ENCODE data around the gene CATSPERB. TPM values are rescaled to one million over a fixed set of nuclear protein-coding genes. Genes with fewer than 3 reads are reported as not detected.

CATSPERB gene
- total RNA-seq, 2 experiments from 2014 or later: 5.3 to 7.1 TPM

DNA sequence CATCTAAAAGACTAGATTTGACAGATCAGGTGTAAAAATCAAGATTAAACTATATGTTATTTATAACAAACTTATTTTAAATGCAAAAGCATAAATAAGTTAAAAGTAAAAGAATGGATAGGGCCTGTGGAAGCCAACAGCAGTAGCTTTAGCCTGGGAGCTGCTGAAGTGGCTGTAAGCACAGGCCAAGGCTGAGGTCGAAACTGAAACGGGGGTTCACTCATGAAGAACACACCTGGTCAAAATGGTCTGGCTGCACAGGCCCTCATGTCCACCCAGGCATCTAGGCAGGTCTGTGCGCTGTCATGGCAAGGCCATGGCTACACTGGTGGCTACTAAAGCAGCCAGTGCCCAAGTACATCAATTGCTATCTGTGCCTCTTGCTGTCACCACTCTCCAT is 23.1 kb downstream of the CATSPERB start:
- ATAC-seq (ENCODE audit: poor library complexity) (no peak), DNase-seq (no peak)
- ChIA-PET POLR2A (no interaction called here), CTCF (no interaction called here)
- H3K4me3 ChIP-seq (ENCODE audit: low read length): no peak overlapping the region
- H3K27ac ChIP-seq (ENCODE audit: low read depth in 1 of 2, low read length in 2 of 2): no peak overlapping the region
- H3K36me3 ChIP-seq (ENCODE audit: insufficient read depth, low read length): no peaks in the 10 kb centered on the region
- Mint-ChIP-seq H3K27me3 (no peaks in the 10 kb centered on the region), H3K4me1 (ENCODE audit: low read depth) (no peaks in the 10 kb centered on the region), H3K36me3 (ENCODE audit: low read depth) (no peaks in the 10 kb centered on the region), H3K27ac (no peak overlapping the region), H3K4me3 (no peak overlapping the region), H3K9me3 (no peaks in the 10 kb centered on the region)
- intact Hi-C loops (cut with DNase I, micrococcal nuclease): no loop called here
- H3K9me3 ChIP-seq (ENCODE audit: control insufficient read depth in 1 of 2, insufficient read depth in 1 of 2, low read length in 2 of 2): peaks cover 0 to 6% of the 10 kb centered on the region in 2 experiments
- H3K4me1 ChIP-seq (ENCODE audit: insufficient read depth, low read length): no peaks in the 10 kb centered on the region
- no peaks in the 10 kb centered on the region for H3K27me3 ChIP-seq (ENCODE audit: control insufficient read depth in 1 of 2, insufficient read depth in 2 of 2, low read length in 2 of 2)
- TF ChIP-seq, protein P1, sequence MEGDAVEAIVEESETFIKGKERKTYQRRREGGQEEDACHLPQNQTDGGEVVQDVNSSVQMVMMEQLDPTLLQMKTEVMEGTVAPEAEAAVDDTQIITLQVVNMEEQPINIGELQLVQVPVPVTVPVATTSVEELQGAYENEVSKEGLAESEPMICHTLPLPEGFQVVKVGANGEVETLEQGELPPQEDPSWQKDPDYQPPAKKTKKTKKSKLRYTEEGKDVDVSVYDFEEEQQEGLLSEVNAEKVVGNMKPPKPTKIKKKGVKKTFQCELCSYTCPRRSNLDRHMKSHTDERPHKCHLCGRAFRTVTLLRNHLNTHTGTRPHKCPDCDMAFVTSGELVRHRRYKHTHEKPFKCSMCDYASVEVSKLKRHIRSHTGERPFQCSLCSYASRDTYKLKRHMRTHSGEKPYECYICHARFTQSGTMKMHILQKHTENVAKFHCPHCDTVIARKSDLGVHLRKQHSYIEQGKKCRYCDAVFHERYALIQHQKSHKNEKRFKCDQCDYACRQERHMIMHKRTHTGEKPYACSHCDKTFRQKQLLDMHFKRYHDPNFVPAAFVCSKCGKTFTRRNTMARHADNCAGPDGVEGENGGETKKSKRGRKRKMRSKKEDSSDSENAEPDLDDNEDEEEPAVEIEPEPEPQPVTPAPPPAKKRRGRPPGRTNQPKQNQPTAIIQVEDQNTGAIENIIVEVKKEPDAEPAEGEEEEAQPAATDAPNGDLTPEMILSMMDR (IDR thresholded peaks at IDR 0.05): no peak

DNA sequence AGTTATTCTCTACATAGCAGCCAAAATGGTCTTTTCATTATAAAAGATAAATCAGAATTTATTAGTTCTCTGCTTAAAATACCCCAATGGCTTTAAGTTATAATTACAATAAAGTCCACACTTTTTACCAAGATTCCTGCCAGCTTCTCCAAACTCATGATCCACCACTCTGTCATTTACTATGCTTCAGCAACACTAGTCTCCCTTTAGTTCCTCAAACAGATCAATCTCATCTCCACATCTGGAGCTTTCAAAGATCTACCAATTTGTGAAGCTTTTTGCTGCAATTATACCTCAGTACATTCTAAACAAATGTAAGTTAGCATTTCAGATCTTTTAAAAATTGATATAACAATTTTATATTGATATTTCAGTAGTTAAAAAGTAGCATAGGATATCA is 24.9 kb downstream of the CATSPERB start:
- TF ChIP-seq, protein P1 (IDR thresholded peaks at IDR 0.05): no peak
- H3K27ac ChIP-seq (ENCODE audit: low read depth in 1 of 2, low read length in 2 of 2): no peak overlapping the region
- ChIA-PET CTCF (interaction anchor here (1.1 kb wide), 1 partner anchor 15 kb away, joined by 3 read pairs; no protein-coding TSS in a partner anchor), POLR2A (no interaction called here)
- intact Hi-C loops (cut with DNase I, micrococcal nuclease): no loop called here
- ATAC-seq (ENCODE audit: poor library complexity) (no peak), DNase-seq (no peak)
- H3K27me3 ChIP-seq (ENCODE audit: control insufficient read depth in 1 of 2, insufficient read depth in 2 of 2, low read length in 2 of 2): no peaks in the 10 kb centered on the region
- no peak overlapping the region for H3K4me3 ChIP-seq (ENCODE audit: low read length)
- H3K36me3 Mint-ChIP-seq (ENCODE audit: low read depth): no peaks in the 10 kb centered on the region
- no peaks in the 10 kb centered on the region for H3K4me1 ChIP-seq (ENCODE audit: insufficient read depth, low read length)
- no peaks in the 10 kb centered on the region for H3K27me3 Mint-ChIP-seq
- no peak overlapping the region for H3K4me3 Mint-ChIP-seq
- peaks cover 0 to 6% of the 10 kb centered on the region in 2 experiments for H3K9me3 ChIP-seq (ENCODE audit: control insufficient read depth in 1 of 2, insufficient read depth in 1 of 2, low read length in 2 of 2)
- no peaks in the 10 kb centered on the region for H3K36me3 ChIP-seq (ENCODE audit: insufficient read depth, low read length)
- H3K4me1 Mint-ChIP-seq (ENCODE audit: low read depth): no peaks in the 10 kb centered on the region
- no peaks in the 10 kb centered on the region for H3K9me3 Mint-ChIP-seq
- H3K27ac Mint-ChIP-seq: no peak overlapping the region

DNA sequence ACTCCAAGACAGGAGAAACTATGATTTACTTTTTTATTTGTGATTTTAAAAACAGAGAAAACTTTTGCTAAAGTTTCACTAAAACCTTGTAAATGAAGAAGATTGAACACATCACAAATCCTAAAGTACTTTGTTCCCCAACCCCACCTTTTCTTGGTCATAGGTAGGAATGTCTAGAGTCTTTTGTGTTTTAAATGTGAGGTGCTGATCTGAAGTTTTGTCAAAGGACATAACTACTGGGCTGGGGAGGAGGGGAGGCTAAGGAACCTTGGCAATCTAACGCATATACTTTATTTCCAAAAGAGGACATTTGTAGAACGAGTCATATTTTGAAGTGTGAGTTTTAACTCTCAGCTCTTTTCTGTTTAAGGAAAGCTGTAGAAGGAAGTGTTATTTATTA is 37.2 kb downstream of the CATSPERB start:
- ATAC-seq (ENCODE audit: poor library complexity) (no peak), DNase-seq (no peak)
- no peak overlapping the region for H3K4me3 Mint-ChIP-seq
- TF ChIP-seq, protein P1 (IDR thresholded peaks at IDR 0.05): no peak
- peaks cover 8% of the 10 kb centered on the region for H3K36me3 Mint-ChIP-seq (ENCODE audit: low read depth)
- no peaks in the 10 kb centered on the region for H3K27me3 Mint-ChIP-seq
- H3K4me1 Mint-ChIP-seq (ENCODE audit: low read depth): no peaks in the 10 kb centered on the region
- ChIA-PET POLR2A (no interaction called here), CTCF (no interaction called here)
- intact Hi-C loops (cut with DNase I, micrococcal nuclease): no loop called here
- H3K4me3 ChIP-seq (ENCODE audit: low read length): no peak overlapping the region
- peaks cover 2% of the 10 kb centered on the region for H3K9me3 Mint-ChIP-seq
- H3K27ac ChIP-seq (ENCODE audit: low read depth in 1 of 2, low read length in 2 of 2): no peak overlapping the region
- H3K27me3 ChIP-seq (ENCODE audit: control insufficient read depth in 1 of 2, insufficient read depth in 2 of 2, low read length in 2 of 2): no peaks in the 10 kb centered on the region
- peaks cover 3 to 8% of the 10 kb centered on the region in 2 experiments for H3K9me3 ChIP-seq (ENCODE audit: control insufficient read depth in 1 of 2, insufficient read depth in 1 of 2, low read length in 2 of 2)
- no peaks in the 10 kb centered on the region for H3K36me3 ChIP-seq (ENCODE audit: insufficient read depth, low read length)
- no peaks in the 10 kb centered on the region for H3K4me1 ChIP-seq (ENCODE audit: insufficient read depth, low read length)
- H3K27ac Mint-ChIP-seq: no peak overlapping the region
